Lung (tissue), 12 donors: ENCODE measurements around the gene DNAH10. TPM values are rescaled to one million over a fixed set of nuclear protein-coding genes. Genes with fewer than 3 reads are reported as not detected.

Experiments
- ATAC-seq: fragments of 200-7000 bp; cut with Tn5 transposase; one replicate; pipeline ENCODE4 v1.9.1; 2020; ENCODE audit warnings: moderate number of reproducible peaks; ENCODE audit not compliant: insufficient read depth, low FRiP score
- DNase-seq, 3 donors: peaks; one replicate each; pipeline ENCODE4 v3.0.0-alpha.2; 2013 to 2017
- H3K27ac ChIP-seq, 2 donors: one replicate each; pipeline ENCODE4 v1.5.1; 2013; ENCODE audit warnings: mild to moderate bottlenecking in 2 of 2, moderate library complexity in 2 of 2, control low read depth in 1 of 2, inconsistent platforms in 1 of 2, low read depth in 1 of 2, low read length in 1 of 2
- H3K27me3 ChIP-seq, 3 donors: one replicate each; pipeline ENCODE4 v1.5.1; 2013; ENCODE audit warnings: low read length in 2 of 3; ENCODE audit not compliant: control insufficient read depth in 3 of 3, insufficient read depth in 3 of 3
- H3K36me3 ChIP-seq, 4 donors: one replicate each; pipeline ENCODE4 v1.5.1; 2013; ENCODE audit warnings: low read length in 4 of 4, mild to moderate bottlenecking in 1 of 4, moderate library complexity in 1 of 4; ENCODE audit not compliant: control insufficient read depth in 4 of 4, insufficient read depth in 4 of 4
- H3K4me1 ChIP-seq, 5 donors: one replicate each; pipeline ENCODE4 v1.5.1; 2013; ENCODE audit warnings: low read length in 5 of 5, mild to moderate bottlenecking in 2 of 5, moderate library complexity in 1 of 5; ENCODE audit not compliant: control insufficient read depth in 5 of 5, insufficient read depth in 5 of 5
- H3K4me3 ChIP-seq: one replicate; pipeline ENCODE4 v1.5.1; 2013; ENCODE audit warnings: mild to moderate bottlenecking, control low read depth, moderate library complexity
- H3K9ac ChIP-seq, 2 donors: one replicate each; pipeline ENCODE4 v1.5.1; 2013; ENCODE audit warnings: low read length in 2 of 2, control low read depth in 1 of 2; ENCODE audit not compliant: insufficient read depth in 1 of 2
- H3K9me3 ChIP-seq, 4 donors: one replicate each; pipeline ENCODE4 v1.5.1; 2013; ENCODE audit warnings: low read length in 3 of 4, mild to moderate bottlenecking in 1 of 4, moderate library complexity in 1 of 4; ENCODE audit not compliant: control insufficient read depth in 4 of 4, insufficient read depth in 3 of 4
- CTCF ChIP-seq: IDR thresholded peaks from 2 replicates; pipeline ENCODE4 v1.5.1; 2012; ENCODE audit warnings: mild to moderate bottlenecking; ENCODE audit errors: control extremely low read depth, extremely low read depth
- WGBS, 2 donors: extraction: QIAGEN DNeasy Blood & Tissue Kit; methylation state at CpG; one replicate each; pipeline ENCODE4 v1.1.7; 2013; 5-methylcytosine and 5-hydroxymethylcytosine counted together
- polyA plus RNA-seq, 2 donors: library from polyadenylated mRNA; stranded (reverse); fragments of 200-250 nt; gene quantifications; one replicate each; pipeline ENCODE4 v1.2.1, GENCODE V29; 2013
- total RNA-seq, 2 donors: library from RNA; depleted of rRNA in 1 of 2; stranded (reverse); fragments of >200 nt in 1 of 2; gene quantifications; one replicate each; pipeline ENCODE4 v1.2.1, GENCODE V29; 2014 to 2021
- donor health status: control.
- donor health status: control.
- donor health status: Bipolar disorder and iron deficiency.
- donor health status: healthy.
- donor health status: DM: yes; HTN: yes; CAD: no.

Gene DNAH10
- total and polyA plus RNA-seq, 4 donors: 2.0 to 21.7 (median 9.1) TPM

- Histone ChIP-seq H3K9ac (peak overlapping the region in 1 of 2 donors; percentile 78), H3K36me3 (peaks cover 0 to 8% (median 3%) of the 10 kb centered on the region in 4 donors), H3K9me3 (no peaks in the 10 kb centered on the region), H3K27me3 (no peaks in the 10 kb centered on the region), H3K4me1 (peaks cover 0 to 17% (median 6%) of the 10 kb centered on the region in 5 donors), H3K4me3 (peak overlapping the region; percentile 74), H3K27ac (peak overlapping the region; percentile 74 to 91)
- DNase-seq (peak; percentile 29 to 55 (median 34)), ATAC-seq (no peak)
- no peak for TF ChIP-seq CTCF
- 1 to 2% methylated on average over 63 to 69 of the region's 69 CpGs for WGBS, 2 donors
Observed at GRCh38 chr12:123973552-123974341, 211.6 kb downstream of the DNAH10 start.

- peaks cover 0 to 11% (median 3%) of the 10 kb centered on the region in 4 donors for H3K36me3 ChIP-seq
- DNase-seq (no peak), ATAC-seq (no peak)
- TF ChIP-seq CTCF: no peak
- WGBS, 2 donors: 80 to 93% methylated on average over 7 of the region's 7 CpGs
- H3K4me1 ChIP-seq: peaks cover 0 to 17% (median 6%) of the 10 kb centered on the region in 5 donors
- H3K9ac ChIP-seq: no peak overlapping the region
- no peaks in the 10 kb centered on the region for H3K9me3 ChIP-seq
- H3K4me3 ChIP-seq: no peak overlapping the region
- H3K27me3 ChIP-seq: no peaks in the 10 kb centered on the region
- H3K27ac ChIP-seq: no peak overlapping the region
Observed at GRCh38 chr12:123976227-123976826, 214.2 kb downstream of the DNAH10 start.

DNA sequence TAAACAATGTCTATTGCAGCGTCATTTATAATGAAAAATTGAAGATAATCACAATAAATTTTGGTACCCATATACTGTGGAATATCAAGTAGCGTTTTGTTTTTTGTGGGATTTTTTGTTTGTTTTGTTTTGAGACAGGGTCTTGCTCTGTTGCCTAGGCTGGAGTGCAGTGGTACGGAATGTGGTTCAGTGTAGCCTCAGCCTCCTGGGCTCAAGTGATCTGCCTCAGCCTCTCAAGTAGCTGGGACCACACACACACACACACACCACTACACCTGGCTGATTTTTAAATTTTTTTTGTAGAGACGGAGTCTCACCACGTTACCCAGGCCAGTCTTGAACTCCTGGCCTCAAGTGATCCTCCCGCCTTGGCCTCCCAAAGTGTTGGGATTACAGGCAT is 217.5 kb downstream of the DNAH10 start:
- Histone ChIP-seq H3K27me3 (no peaks in the 10 kb centered on the region), H3K9me3 (no peaks in the 10 kb centered on the region), H3K4me3 (no peak overlapping the region), H3K36me3 (peaks cover 0 to 14% (median 5%) of the 10 kb centered on the region in 4 donors), H3K4me1 (peaks cover 0 to 10% (median 4%) of the 10 kb centered on the region in 5 donors), H3K9ac (no peak overlapping the region), H3K27ac (no peak overlapping the region)
- ATAC-seq: no peak
- DNase-seq: no peak
- WGBS, 2 donors: 92% methylated on average over 6 of the region's 6 CpGs
- TF ChIP-seq CTCF: no peak
